ENCODE data around the gene OMP. TPM values are rescaled to one million over a fixed set of nuclear protein-coding genes. Genes with fewer than 3 reads are reported as not detected.
"Not testable (repeated sequence)": the region's sequence is repeated elsewhere in the genome, so short reads cannot be mapped to it uniquely, and the experiment has no call there.

Gene OMP
- polyA plus RNA-seq, 3 donors = not detected

DNA sequence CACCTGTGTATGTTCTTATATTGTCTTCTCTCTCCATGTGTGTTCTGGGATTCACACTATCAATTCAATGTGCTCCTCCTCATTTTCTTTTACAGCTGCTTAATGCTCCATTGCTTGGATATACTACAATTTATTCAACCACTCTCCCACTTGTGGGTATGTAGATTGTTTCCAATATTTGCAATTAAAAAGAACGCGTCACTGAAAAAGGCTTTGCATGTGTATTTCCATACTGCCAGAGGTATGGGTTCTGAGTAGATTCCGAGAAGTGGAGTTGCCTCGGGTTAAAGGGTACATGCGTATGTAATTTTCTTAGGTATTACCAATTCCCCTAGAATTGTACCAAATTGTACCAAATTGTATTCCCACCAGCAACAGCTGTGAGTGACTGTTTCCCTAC lies 42.8 kb upstream of the OMP start:
- Histone ChIP-seq H2AFZ (ENCODE audit: insufficient read depth, low read depth, low read length, poor library complexity, severe bottlenecking) (no peak overlapping the region), H3K9me3 (replicated peaks in 1 of 2; ENCODE audit: control insufficient read depth in 1 of 2, insufficient read depth in 1 of 2, low read length in 2 of 2) (peaks cover 25 to 33% of the 10 kb centered on the region in 2 donors), H3K9ac (ENCODE audit: insufficient read depth, low read length, poor library complexity, severe bottlenecking) (no peak overlapping the region), H3K79me2 (ENCODE audit: insufficient read depth, low read length) (no peaks in the 10 kb centered on the region), H3K4me3 (replicated peaks in 1 of 3; ENCODE audit: low read depth in 2 of 3, low read length in 3 of 3) (no peak overlapping the region), H3K27me3 (ENCODE audit: control insufficient read depth in 2 of 2, insufficient read depth in 2 of 2, low read length in 2 of 2) (no peaks in the 10 kb centered on the region), H4K20me1 (ENCODE audit: insufficient read depth, low read length) (no peaks in the 10 kb centered on the region), H3K4me1 (ENCODE audit: control insufficient read depth in 1 of 2, insufficient read depth in 2 of 2, low read length in 2 of 2) (no peaks in the 10 kb centered on the region), H3K36me3 (replicated peaks in 1 of 2; ENCODE audit: control insufficient read depth in 1 of 2, insufficient read depth in 2 of 2, low read length in 2 of 2) (no peaks in the 10 kb centered on the region), H3K4me2 (replicated peaks; ENCODE audit: extremely low read depth, low read length, poor library complexity, severe bottlenecking) (no peak overlapping the region), H3K27ac (ENCODE audit: low read depth in 1 of 2, low read length in 2 of 2) (no peak overlapping the region)
- no peak for DNase-seq
- Mint-ChIP-seq H3K27me3 (ENCODE audit: low read depth in 3 of 3) (peaks cover 10 to 12% (median 11%) of the 10 kb centered on the region in 3 donors), H3K4me1 (no peaks in the 10 kb centered on the region), H3K36me3 (no peaks in the 10 kb centered on the region), H3K27ac (no peak overlapping the region), H3K9me3 (peaks cover 18 to 45% (median 34%) of the 10 kb centered on the region in 7 donors), H3K4me3 (no peak overlapping the region)
- intact Hi-C loops (cut with micrococcal nuclease) = no loop called here
- TF ChIP-seq, protein P1, sequence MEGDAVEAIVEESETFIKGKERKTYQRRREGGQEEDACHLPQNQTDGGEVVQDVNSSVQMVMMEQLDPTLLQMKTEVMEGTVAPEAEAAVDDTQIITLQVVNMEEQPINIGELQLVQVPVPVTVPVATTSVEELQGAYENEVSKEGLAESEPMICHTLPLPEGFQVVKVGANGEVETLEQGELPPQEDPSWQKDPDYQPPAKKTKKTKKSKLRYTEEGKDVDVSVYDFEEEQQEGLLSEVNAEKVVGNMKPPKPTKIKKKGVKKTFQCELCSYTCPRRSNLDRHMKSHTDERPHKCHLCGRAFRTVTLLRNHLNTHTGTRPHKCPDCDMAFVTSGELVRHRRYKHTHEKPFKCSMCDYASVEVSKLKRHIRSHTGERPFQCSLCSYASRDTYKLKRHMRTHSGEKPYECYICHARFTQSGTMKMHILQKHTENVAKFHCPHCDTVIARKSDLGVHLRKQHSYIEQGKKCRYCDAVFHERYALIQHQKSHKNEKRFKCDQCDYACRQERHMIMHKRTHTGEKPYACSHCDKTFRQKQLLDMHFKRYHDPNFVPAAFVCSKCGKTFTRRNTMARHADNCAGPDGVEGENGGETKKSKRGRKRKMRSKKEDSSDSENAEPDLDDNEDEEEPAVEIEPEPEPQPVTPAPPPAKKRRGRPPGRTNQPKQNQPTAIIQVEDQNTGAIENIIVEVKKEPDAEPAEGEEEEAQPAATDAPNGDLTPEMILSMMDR (IDR thresholded peaks at IDR 0.05) = no peak
- WGBS (ENCODE audit: insufficient coverage) = no CpG with 5 or more reads among the region's 5 CpGs

DNA sequence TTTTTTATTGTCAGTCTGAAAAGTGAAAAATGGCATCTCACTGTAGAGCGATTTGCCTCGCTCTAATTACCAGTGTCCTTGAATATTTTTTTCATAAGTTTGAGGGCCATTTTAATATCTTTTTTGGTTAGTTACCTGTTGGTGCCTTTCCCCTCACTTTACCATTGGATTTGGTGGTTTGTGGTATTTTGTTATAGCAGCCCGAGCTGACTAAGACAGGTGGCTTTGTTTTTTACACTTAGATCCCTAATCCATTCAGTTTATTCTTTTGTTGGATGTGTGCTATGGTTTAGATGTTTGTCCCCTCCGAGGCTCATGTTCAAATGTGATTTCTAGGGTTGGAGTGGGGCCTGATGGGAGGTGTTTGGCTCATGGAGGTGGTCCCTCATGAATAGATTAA lies 42.4 kb upstream of the OMP start:
- TF ChIP-seq, protein P1 (IDR thresholded peaks at IDR 0.05) = no peak
- Mint-ChIP-seq H3K4me3 (no peak overlapping the region), H3K9me3 (peaks cover 18 to 44% (median 33%) of the 10 kb centered on the region in 7 donors), H3K4me1 (peaks cover 2% of the 10 kb centered on the region), H3K27me3 (ENCODE audit: low read depth in 3 of 3) (peaks cover 11 to 14% (median 13%) of the 10 kb centered on the region in 3 donors), H3K27ac (no peak overlapping the region), H3K36me3 (no peaks in the 10 kb centered on the region)
- no peak for DNase-seq
- no peak overlapping the region for H3K4me3 ChIP-seq (replicated peaks in 1 of 3; ENCODE audit: low read depth in 2 of 3, low read length in 3 of 3)
- no peak overlapping the region for H3K4me2 ChIP-seq (replicated peaks; ENCODE audit: extremely low read depth, low read length, poor library complexity, severe bottlenecking)
- H3K27me3 ChIP-seq (ENCODE audit: control insufficient read depth in 2 of 2, insufficient read depth in 2 of 2, low read length in 2 of 2) = peaks cover 0 to 2% of the 10 kb centered on the region in 2 donors
- no peaks in the 10 kb centered on the region for H4K20me1 ChIP-seq (ENCODE audit: insufficient read depth, low read length)
- H3K79me2 ChIP-seq (ENCODE audit: insufficient read depth, low read length) = no peaks in the 10 kb centered on the region
- no peak overlapping the region for H3K27ac ChIP-seq (ENCODE audit: low read depth in 1 of 2, low read length in 2 of 2)
- 83% methylated on average over 1 of the region's 4 CpGs for WGBS (ENCODE audit: insufficient coverage)
- H3K9ac ChIP-seq (ENCODE audit: insufficient read depth, low read length, poor library complexity, severe bottlenecking) = no peak overlapping the region
- no peak overlapping the region for H2AFZ ChIP-seq (ENCODE audit: insufficient read depth, low read depth, low read length, poor library complexity, severe bottlenecking)
- H3K4me1 ChIP-seq (ENCODE audit: control insufficient read depth in 1 of 2, insufficient read depth in 2 of 2, low read length in 2 of 2) = no peaks in the 10 kb centered on the region
- H3K36me3 ChIP-seq (replicated peaks in 1 of 2; ENCODE audit: control insufficient read depth in 1 of 2, insufficient read depth in 2 of 2, low read length in 2 of 2) = no peaks in the 10 kb centered on the region
- peaks cover 25 to 33% of the 10 kb centered on the region in 2 donors for H3K9me3 ChIP-seq (replicated peaks in 1 of 2; ENCODE audit: control insufficient read depth in 1 of 2, insufficient read depth in 1 of 2, low read length in 2 of 2)
- intact Hi-C loops (cut with micrococcal nuclease) = no loop called here

DNA sequence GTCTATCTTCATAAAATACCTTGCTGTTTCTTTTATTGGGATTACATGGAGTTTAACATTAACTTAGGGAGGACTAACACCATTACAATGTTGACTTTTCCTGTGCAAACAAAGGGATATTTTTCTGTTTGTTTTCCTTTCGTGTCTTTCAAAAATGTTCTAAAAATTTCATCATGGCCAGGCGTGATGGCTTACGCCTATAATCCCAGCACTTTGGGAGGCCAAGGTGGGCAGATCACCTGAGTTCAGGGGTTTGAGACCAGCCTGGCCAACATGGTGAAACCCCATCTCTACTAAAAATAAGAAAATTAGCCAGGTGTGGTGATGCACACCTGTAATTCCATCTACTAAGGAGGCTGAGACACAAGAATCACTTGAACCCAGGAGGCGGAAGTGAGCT lies 41.4 kb upstream of the OMP start:
- H3K4me1 Mint-ChIP-seq; intact Hi-C loops (cut with micrococcal nuclease): not testable (repeated sequence)
- 100% methylated on average over 1 of the region's 4 CpGs for WGBS (ENCODE audit: insufficient coverage)

More for the DNA sequence above, 41.4 kb upstream of the OMP start:
- H3K27me3 ChIP-seq (ENCODE audit: control insufficient read depth in 2 of 2, insufficient read depth in 2 of 2, low read length in 2 of 2); H3K79me2 ChIP-seq (ENCODE audit: insufficient read depth, low read length); H3K9ac ChIP-seq (ENCODE audit: insufficient read depth, low read length, poor library complexity, severe bottlenecking); H3K4me1 ChIP-seq (ENCODE audit: control insufficient read depth in 1 of 2, insufficient read depth in 2 of 2, low read length in 2 of 2); H3K36me3 ChIP-seq (replicated peaks in 1 of 2; ENCODE audit: control insufficient read depth in 1 of 2, insufficient read depth in 2 of 2, low read length in 2 of 2); H2AFZ ChIP-seq (ENCODE audit: insufficient read depth, low read depth, low read length, poor library complexity, severe bottlenecking); H4K20me1 ChIP-seq (ENCODE audit: insufficient read depth, low read length); H3K4me2 ChIP-seq (replicated peaks; ENCODE audit: extremely low read depth, low read length, poor library complexity, severe bottlenecking); H3K36me3 Mint-ChIP-seq; H3K27ac ChIP-seq (ENCODE audit: low read depth in 1 of 2, low read length in 2 of 2); H3K27ac Mint-ChIP-seq; DNase-seq; H3K4me3 ChIP-seq (replicated peaks in 1 of 3; ENCODE audit: low read depth in 2 of 3, low read length in 3 of 3): not testable (repeated sequence)
- peaks cover 11 to 18% (median 14%) of the 10 kb centered on the region in 3 donors for H3K27me3 Mint-ChIP-seq (ENCODE audit: low read depth in 3 of 3)
- H3K9me3 ChIP-seq (replicated peaks in 1 of 2; ENCODE audit: control insufficient read depth in 1 of 2, insufficient read depth in 1 of 2, low read length in 2 of 2) = peaks cover 19 to 24% of the 10 kb centered on the region in 2 donors
- peaks cover 11 to 33% (median 25%) of the 10 kb centered on the region in 7 donors for H3K9me3 Mint-ChIP-seq
- H3K4me3 Mint-ChIP-seq = peak overlapping the region in 1 of 2 donors; percentile 14
